ENCODE measurements around the gene GPANK1. TPM values are rescaled to one million over a fixed set of nuclear protein-coding genes. Genes with fewer than 3 reads are reported as not detected.
A peak's percentile ranks its signal among the peaks of the same experiment; 100 is the strongest.

The GPANK1 gene
- total and polyA plus RNA-seq, 9 of the 15 experiments (the other 6 are each of a cell fraction or from before 2014, with no cell fraction given), result 32.2 to 111 (median 46.3) TPM

GRCh38 chr6:31632279-31632946 lies 32.4 kb downstream of the GPANK1 start (continued):
- TF ChIP-seq E2F8 (IDR thresholded peaks at IDR 0.05; ENCODE audit: low read depth, partially characterized antibody) (peak; percentile 32), ARID4B (CRISPR knock-in tag; IDR thresholded peaks at IDR 0.05) (0 out of 2 replicates have a peak, but pooled peaks have one; percentile 32), NR2F6 (CRISPR knock-in tag; IDR thresholded peaks at IDR 0.05) (0 out of 2 replicates have a peak, but pooled peaks have one; percentile 69), ZNF197 (CRISPR knock-in tag; IDR thresholded peaks at IDR 0.05; ENCODE audit: low read depth) (no peak), JUND (IDR thresholded peaks at IDR 0.05; ENCODE audit: borderline replicate concordance, low read depth, low read length) (no peak), JUND (tag; IDR thresholded peaks at IDR 0.05; ENCODE audit: borderline replicate concordance, low read depth, low read length) (no peak), KLF1 (tag; IDR thresholded peaks at IDR 0.05) (no peak), RBM22 (IDR thresholded peaks at IDR 0.05; ENCODE audit: low read depth, low read length, poor library complexity, severe bottlenecking) (peak; percentile 88), HNRNPK (IDR thresholded peaks at IDR 0.05; ENCODE audit: low read depth, low read length, poor library complexity, severe bottlenecking) (no peak), C11orf30 (IDR thresholded peaks at IDR 0.05; ENCODE audit: low read depth) (no peak)
